ENCODE measurements around the gene PSMC3. TPM values are rescaled to one million over a fixed set of nuclear protein-coding genes. Genes with fewer than 3 reads are reported as not detected.

Gene PSMC3
- polyA plus RNA-seq, 3 donors, result 44.1 to 97.4 (median 89.5) TPM

- Mint-ChIP-seq H3K9me3 (peaks cover 0 to 5% (median 0%) of the 10 kb centered on the region in 7 donors), H3K27me3 (ENCODE audit: low read depth in 3 of 3) (peaks cover 0 to 4% (median 2%) of the 10 kb centered on the region in 3 donors), H3K4me3 (peak overlapping the region; percentile 98 to 99), H3K4me1 (peaks cover 44% of the 10 kb centered on the region), H3K36me3 (peaks cover 52 to 68% of the 10 kb centered on the region in 2 donors), H3K27ac (no peak overlapping the region)
- TF ChIP-seq, protein P1, sequence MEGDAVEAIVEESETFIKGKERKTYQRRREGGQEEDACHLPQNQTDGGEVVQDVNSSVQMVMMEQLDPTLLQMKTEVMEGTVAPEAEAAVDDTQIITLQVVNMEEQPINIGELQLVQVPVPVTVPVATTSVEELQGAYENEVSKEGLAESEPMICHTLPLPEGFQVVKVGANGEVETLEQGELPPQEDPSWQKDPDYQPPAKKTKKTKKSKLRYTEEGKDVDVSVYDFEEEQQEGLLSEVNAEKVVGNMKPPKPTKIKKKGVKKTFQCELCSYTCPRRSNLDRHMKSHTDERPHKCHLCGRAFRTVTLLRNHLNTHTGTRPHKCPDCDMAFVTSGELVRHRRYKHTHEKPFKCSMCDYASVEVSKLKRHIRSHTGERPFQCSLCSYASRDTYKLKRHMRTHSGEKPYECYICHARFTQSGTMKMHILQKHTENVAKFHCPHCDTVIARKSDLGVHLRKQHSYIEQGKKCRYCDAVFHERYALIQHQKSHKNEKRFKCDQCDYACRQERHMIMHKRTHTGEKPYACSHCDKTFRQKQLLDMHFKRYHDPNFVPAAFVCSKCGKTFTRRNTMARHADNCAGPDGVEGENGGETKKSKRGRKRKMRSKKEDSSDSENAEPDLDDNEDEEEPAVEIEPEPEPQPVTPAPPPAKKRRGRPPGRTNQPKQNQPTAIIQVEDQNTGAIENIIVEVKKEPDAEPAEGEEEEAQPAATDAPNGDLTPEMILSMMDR (IDR thresholded peaks at IDR 0.05), result no peak
- Histone ChIP-seq H3K4me2 (replicated peaks; ENCODE audit: extremely low read depth, low read length, poor library complexity, severe bottlenecking) (peak overlapping the region; percentile 97), H2AFZ (ENCODE audit: insufficient read depth, low read depth, low read length, poor library complexity, severe bottlenecking) (no peak overlapping the region), H3K4me1 (ENCODE audit: control insufficient read depth in 1 of 2, insufficient read depth in 2 of 2, low read length in 2 of 2) (peaks cover 54 to 75% of the 10 kb centered on the region in 2 donors), H3K27ac (ENCODE audit: low read depth in 1 of 2, low read length in 2 of 2) (peak overlapping the region; percentile 96 to 97), H3K4me3 (replicated peaks in 1 of 3; ENCODE audit: low read depth in 2 of 3, low read length in 3 of 3) (peak overlapping the region; percentile 84 to 99 (median 97)), H3K36me3 (replicated peaks in 1 of 2; ENCODE audit: control insufficient read depth in 1 of 2, insufficient read depth in 2 of 2, low read length in 2 of 2) (peaks cover 46 to 67% of the 10 kb centered on the region in 2 donors), H4K20me1 (ENCODE audit: insufficient read depth, low read length) (peaks cover 56% of the 10 kb centered on the region), H3K79me2 (ENCODE audit: insufficient read depth, low read length) (peaks cover 95% of the 10 kb centered on the region), H3K9me3 (replicated peaks in 1 of 2; ENCODE audit: control insufficient read depth in 1 of 2, insufficient read depth in 1 of 2, low read length in 2 of 2) (no peaks in the 10 kb centered on the region), H3K9ac (ENCODE audit: insufficient read depth, low read length, poor library complexity, severe bottlenecking) (peak overlapping the region; percentile 99), H3K27me3 (ENCODE audit: control insufficient read depth in 2 of 2, insufficient read depth in 2 of 2, low read length in 2 of 2) (no peaks in the 10 kb centered on the region)
- intact Hi-C loops (cut with micrococcal nuclease), result no loop called here
- WGBS (ENCODE audit: insufficient coverage), result 21% methylated on average over 8 of the region's 8 CpGs
- DNase-seq, result peak in 1 of 3 donors; percentile 26
Measured at GRCh38 chr11:47376107-47376524, 50.1 kb downstream of the PSMC3 start.

DNA sequence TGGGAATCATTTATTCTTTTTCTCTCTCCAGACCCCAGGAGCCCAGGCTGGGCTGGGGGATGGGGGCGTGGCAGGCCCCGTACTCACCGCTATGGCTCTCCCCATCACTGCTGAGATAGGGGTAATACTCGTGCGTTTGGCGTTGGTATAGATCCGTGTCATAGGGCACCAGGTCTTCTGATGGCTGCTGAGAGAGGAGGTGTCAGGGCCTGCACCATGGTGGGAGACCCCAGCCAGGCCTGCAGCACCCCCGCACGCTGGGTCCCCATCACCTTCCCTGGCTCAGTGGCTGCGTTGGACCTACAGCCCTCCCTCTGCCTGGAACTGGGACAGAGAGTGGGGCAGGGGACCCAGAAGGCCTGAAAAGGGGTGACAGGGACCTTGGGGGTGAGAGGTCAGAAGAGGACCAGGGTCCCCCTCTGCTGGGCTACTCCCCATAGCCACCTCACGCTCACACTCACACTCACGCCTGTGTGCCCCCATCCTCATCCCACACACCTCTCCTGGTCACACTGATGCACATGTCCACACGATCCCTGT, 50.6 kb downstream of the PSMC3 start:
- WGBS (ENCODE audit: insufficient coverage), result 73% methylated on average over 7 of the region's 13 CpGs
- peak overlapping the region; percentile 84 to 99 (median 97) for H3K4me3 ChIP-seq (replicated peaks in 1 of 3; ENCODE audit: low read depth in 2 of 3, low read length in 3 of 3)
- peak overlapping the region; percentile 97 for H3K4me2 ChIP-seq (replicated peaks; ENCODE audit: extremely low read depth, low read length, poor library complexity, severe bottlenecking)

More for the DNA sequence above, 50.6 kb downstream of the PSMC3 start:
- Histone ChIP-seq H3K79me2 (ENCODE audit: insufficient read depth, low read length) (peaks cover 98% of the 10 kb centered on the region), H3K27me3 (ENCODE audit: control insufficient read depth in 2 of 2, insufficient read depth in 2 of 2, low read length in 2 of 2) (no peaks in the 10 kb centered on the region), H2AFZ (ENCODE audit: insufficient read depth, low read depth, low read length, poor library complexity, severe bottlenecking) (no peak overlapping the region), H3K9ac (ENCODE audit: insufficient read depth, low read length, poor library complexity, severe bottlenecking) (peak overlapping the region; percentile 99), H3K27ac (ENCODE audit: low read depth in 1 of 2, low read length in 2 of 2) (peak overlapping the region; percentile 96 to 97), H3K9me3 (replicated peaks in 1 of 2; ENCODE audit: control insufficient read depth in 1 of 2, insufficient read depth in 1 of 2, low read length in 2 of 2) (no peaks in the 10 kb centered on the region), H3K36me3 (replicated peaks in 1 of 2; ENCODE audit: control insufficient read depth in 1 of 2, insufficient read depth in 2 of 2, low read length in 2 of 2) (peaks cover 50 to 67% of the 10 kb centered on the region in 2 donors), H4K20me1 (ENCODE audit: insufficient read depth, low read length) (peaks cover 61% of the 10 kb centered on the region), H3K4me1 (ENCODE audit: control insufficient read depth in 1 of 2, insufficient read depth in 2 of 2, low read length in 2 of 2) (peaks cover 54 to 71% of the 10 kb centered on the region in 2 donors)
- Mint-ChIP-seq H3K9me3 (peaks cover 0 to 5% (median 0%) of the 10 kb centered on the region in 7 donors), H3K27me3 (ENCODE audit: low read depth in 3 of 3) (peaks cover 0 to 4% (median 2%) of the 10 kb centered on the region in 3 donors), H3K27ac (no peak overlapping the region), H3K4me3 (peak overlapping the region; percentile 98 to 99), H3K36me3 (peaks cover 52 to 71% of the 10 kb centered on the region in 2 donors), H3K4me1 (peaks cover 49% of the 10 kb centered on the region)
- intact Hi-C loops (cut with micrococcal nuclease), result loop anchor here in 1 of 2 donors (1.0 kb wide), 1 partner anchor 18 kb away; no protein-coding TSS in a partner anchor
- TF ChIP-seq, protein P1 (IDR thresholded peaks at IDR 0.05), result no peak
- peak in 1 of 3 donors; percentile 4 for DNase-seq
